Thyroid gland (tissue), 4 donors: ENCODE data around the gene CTBP1.

ENCODE experiments used
- CTCF ChIP-seq, 6 experiments: fragments of 200-600 bp in 3 of 6; fragments of 450-650 bp in 3 of 6; sonication (generic) in 3 of 6; IDR thresholded peaks; one replicate each; pipeline ENCODE4 v1.5.1; 2016 to 2019; ENCODE audit warnings: antibody characterized with exemption in 6 of 6, mild to moderate bottlenecking in 2 of 6, inconsistent platforms in 1 of 6, moderate library complexity in 1 of 6
- POLR2A ChIP-seq, 2 donors: fragments of 450-650 bp; IDR thresholded peaks; one replicate each; pipeline ENCODE4 v1.6.1; 2017; ENCODE audit warnings: antibody characterized with exemption in 2 of 2, mild to moderate bottlenecking in 2 of 2, moderate library complexity in 1 of 2

- TF ChIP-seq POLR2A (IDR thresholded peaks at IDR 0.05) (no peak), CTCF (IDR thresholded peaks at IDR 0.05) (no peak)
Measured at GRCh38 chr4:1213336-1213995, 35.5 kb downstream of the CTBP1 start.
